HL-60 (cell line): ENCODE data around the gene SPACA5.

ENCODE experiments used
- DNase-seq, 2 experiments: peaks; one replicate each; pipeline ENCODE4 v3.0.0-alpha.2; 2010 to 2020; ENCODE audit warnings: low read depth in 1 of 2, low spot score in 1 of 2
- H3K27ac ChIP-seq: fragments of 250-450 bp; sonication (Bioruptor Pico); replicated peaks from 2 replicates; pipeline ENCODE4 v1.5.1; 2020; ENCODE audit warnings: mild to moderate bottlenecking, moderate library complexity
- H3K27me3 ChIP-seq: fragments of 250-450 bp; sonication (Bioruptor Pico); 2 replicates; pipeline ENCODE4 v1.5.1; 2021; ENCODE audit warnings: mild to moderate bottlenecking, moderate library complexity; ENCODE audit not compliant: insufficient read depth, poor library complexity, severe bottlenecking
- H3K4me3 ChIP-seq: replicated peaks from 2 replicates; pipeline ENCODE4 v1.5.1; 2011; ENCODE audit warnings: mild to moderate bottlenecking, control low read depth, low read length; ENCODE audit not compliant: insufficient read depth
- CTCF ChIP-seq: IDR thresholded peaks from one replicate; pipeline ENCODE4 v1.5.1; 2011; ENCODE audit warnings: low read length, control low read depth, inconsistent platforms; ENCODE audit not compliant: insufficient read depth
- GABPA ChIP-seq: IDR thresholded peaks from 2 replicates; pipeline ENCODE4 v1.6.1; 2012; ENCODE audit warnings: low read depth
- POLR2AphosphoS5 ChIP-seq: IDR thresholded peaks from 2 replicates; pipeline ENCODE4 v1.6.1; 2012; ENCODE audit warnings: low read depth
- REST ChIP-seq: IDR thresholded peaks from 2 replicates; pipeline ENCODE4 v1.6.1; 2012; ENCODE audit warnings: low read depth; ENCODE audit not compliant: insufficient replicate concordance
- SPI1 ChIP-seq: IDR thresholded peaks from 2 replicates; pipeline ENCODE4 v1.6.1; 2012; ENCODE audit warnings: low read depth, mild to moderate bottlenecking, borderline replicate concordance

The SPACA5 gene

GRCh38 chrX:47992095-47992380 lies 14.8 kb upstream of the SPACA5 start:
- Histone ChIP-seq H3K4me3 (no peak overlapping the region), H3K27me3 (no peaks in the 10 kb centered on the region), H3K27ac (no peak overlapping the region)
- DNase-seq = no peak
- TF ChIP-seq REST (no peak), SPI1 (no peak), POLR2AphosphoS5 (no peak), GABPA (no peak)

GRCh38 chrX:47992669-47993068 lies 14.1 kb upstream of the SPACA5 start:
- H3K27me3 ChIP-seq = no peaks in the 10 kb centered on the region
- no peak overlapping the region for H3K4me3 ChIP-seq
- no peak overlapping the region for H3K27ac ChIP-seq
- TF ChIP-seq SPI1 (no peak), POLR2AphosphoS5 (no peak), GABPA (no peak), REST (no peak), CTCF (no peak)
- DNase-seq = no peak

DNA sequence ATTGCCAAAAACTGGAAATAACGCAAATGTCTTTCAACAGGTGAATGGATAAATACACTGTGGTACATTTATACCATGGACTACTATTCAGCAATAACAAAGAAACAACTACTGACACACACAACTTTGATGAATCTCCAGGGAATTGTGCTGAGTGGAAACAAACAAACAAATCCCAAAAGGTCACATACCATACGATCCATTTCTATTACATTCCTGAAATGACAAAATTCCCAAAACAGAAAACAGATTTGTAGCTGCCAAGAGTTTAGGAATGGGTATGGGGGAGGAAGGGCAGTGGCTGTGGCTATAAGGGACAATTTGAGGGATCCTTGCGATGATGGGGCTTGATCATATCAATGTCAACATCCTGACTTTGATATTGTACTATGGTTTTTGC lies 5.5 kb upstream of the SPACA5 start:
- Histone ChIP-seq H3K27me3 (no peaks in the 10 kb centered on the region), H3K27ac (no peak overlapping the region), H3K4me3 (no peak overlapping the region)
- DNase-seq = no peak
- TF ChIP-seq CTCF (no peak), GABPA (no peak), SPI1 (no peak), REST (no peak)

- no peak overlapping the region for H3K27ac ChIP-seq
- H3K4me3 ChIP-seq = no peak overlapping the region
- TF ChIP-seq SPI1 = no peak
- no peak for TF ChIP-seq POLR2AphosphoS5
- no peak for TF ChIP-seq GABPA
- TF ChIP-seq CTCF = no peak
- no peak for DNase-seq
- no peaks in the 10 kb centered on the region for H3K27me3 ChIP-seq
Measured at GRCh38 chrX:48002319-48002718, 4.5 kb upstream of the SPACA5 start.
